HG02610 (cell line): Measurements from ENCODE around the gene ETS1.

Source experiments
- ATAC-seq: cut with Tn5 transposase; IDR thresholded peaks from one replicate; pipeline ENCODE4 v1.9.1; 2021; ENCODE audit warnings: mild to moderate bottlenecking, moderate library complexity; ENCODE audit not compliant: unreplicated experiment

The ETS1 gene

DNA sequence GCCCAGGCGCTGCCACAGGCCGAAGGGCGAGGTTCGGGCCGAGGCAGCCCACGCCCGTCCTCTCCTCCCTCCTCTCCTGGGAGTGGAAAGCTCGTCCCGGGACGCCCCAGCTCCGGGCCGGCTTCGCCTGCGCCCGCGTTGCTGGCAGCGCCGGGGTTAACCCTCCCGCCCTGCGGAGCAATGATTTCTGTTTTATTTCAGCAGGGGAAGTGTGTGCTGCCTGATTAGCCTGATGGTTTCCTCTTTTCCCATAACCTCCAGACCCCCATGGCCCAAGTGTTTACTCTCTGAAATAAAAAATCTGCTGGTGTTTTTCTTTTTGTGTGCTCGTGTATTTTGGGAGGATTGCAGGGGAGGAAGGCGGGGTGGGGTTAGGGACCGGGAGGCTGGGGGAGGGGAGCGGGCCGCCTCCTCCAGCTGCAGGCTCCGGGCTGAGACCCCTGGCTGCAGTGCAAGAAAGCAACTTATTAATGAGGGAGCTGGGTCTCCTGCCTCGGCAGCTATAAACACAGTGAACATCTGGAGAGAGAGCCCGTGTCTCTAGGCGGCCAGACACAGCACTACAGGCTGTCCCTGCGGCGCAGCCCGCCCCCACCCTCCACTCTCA lies 38.6 kb downstream of the ETS1 start:
- no peak for ATAC-seq

DNA sequence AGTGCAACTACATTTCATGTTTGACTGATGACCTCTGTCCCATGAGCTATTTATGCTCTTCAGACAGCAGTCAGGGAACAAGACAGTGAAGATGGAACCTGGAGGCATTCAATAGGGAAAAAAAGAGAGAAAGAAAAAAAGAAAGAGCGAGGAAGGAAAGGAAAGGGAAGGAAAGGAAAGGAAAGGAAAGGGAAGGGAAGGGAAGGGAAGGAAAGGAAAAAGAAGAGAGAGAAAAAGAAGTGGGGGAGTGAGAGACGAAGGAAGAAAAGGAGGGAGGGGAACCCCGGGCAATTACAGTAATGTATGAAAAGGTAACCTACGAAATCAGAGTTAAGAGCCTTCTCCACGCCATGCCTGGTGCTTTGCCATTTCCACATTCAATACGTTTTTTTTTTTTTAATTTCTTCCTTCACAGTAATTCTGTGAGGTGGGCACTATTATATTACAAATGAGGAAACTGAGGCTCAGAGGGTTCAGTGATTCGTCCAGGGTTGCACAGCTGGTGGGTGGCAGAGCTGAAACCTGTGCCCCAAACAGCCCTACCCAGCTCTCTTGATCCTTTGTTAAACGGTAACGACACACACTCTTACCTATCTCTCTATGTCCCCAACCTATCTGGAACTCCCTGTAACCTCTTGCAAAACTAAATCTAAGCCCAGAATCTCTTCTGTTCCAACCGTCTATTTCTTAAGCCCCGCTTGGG lies 39.3 kb downstream of the ETS1 start:
- no peak for ATAC-seq

DNA sequence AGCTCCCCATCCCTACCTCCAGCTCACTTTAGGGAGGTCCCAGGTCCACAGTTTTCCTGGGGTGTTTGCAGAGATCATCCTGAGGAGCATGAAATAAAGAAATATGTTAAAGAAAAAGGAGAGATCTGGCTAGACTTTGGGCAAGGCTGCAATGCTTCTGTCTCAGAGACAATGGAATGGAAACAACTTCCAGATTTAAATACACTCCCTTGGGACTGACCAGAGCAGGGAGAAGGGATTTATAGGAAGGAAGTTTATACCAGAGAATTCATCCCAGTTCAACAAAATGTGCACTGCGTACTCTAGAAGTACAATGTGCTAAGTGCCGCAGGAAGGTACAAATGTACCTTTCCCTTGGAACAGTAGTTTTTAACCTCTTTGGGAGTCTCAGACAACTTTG lies 40.4 kb downstream of the ETS1 start:
- ATAC-seq = no peak

DNA sequence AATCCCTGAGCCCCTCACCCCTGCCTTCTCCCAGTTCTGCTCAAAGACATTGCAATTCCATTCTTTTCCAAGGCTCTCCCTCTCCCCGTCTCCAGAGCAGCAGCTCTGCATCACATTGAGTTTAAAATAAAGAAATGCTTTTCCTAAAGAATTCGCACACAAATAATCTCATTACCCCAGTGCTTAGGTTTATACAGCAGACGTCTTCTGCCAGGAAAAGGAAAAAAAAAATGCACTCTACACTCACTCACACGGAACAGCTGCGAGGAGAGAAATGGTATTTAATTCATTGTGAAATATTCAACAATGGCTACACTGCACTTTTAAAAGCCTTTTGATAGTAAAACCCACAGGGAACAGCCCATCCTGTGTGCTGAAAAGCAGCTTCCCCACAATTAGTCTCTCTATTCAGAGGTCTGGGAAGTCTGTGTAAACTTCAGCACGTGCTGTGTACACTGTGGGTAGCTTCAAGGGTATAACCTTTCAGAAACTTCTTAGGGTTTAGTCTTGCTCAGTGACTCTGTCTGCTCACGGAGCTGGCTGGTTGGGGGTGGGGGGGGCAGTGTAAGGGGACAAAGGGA lies 42.8 kb downstream of the ETS1 start:
- no peak for ATAC-seq

DNA sequence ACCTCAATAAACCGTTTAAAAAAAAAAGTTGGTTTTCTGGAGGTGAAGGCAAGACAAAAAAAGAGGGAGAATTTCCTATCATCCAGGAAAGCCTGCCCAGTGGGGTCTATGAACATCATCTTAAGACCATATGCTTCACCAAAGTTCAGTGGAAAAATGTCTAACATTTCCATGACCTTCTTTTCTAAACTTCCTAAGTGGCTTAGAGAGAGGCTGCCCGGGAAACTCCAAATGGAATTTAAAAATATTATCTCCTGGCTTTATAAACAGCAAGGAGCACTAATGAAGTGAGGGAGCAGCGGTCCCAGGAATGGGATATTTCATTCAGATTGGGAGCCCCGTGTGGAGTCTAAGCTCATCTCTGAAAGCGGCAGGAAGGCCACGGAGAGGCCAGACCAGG lies 46.9 kb downstream of the ETS1 start:
- ATAC-seq = no peak

DNA sequence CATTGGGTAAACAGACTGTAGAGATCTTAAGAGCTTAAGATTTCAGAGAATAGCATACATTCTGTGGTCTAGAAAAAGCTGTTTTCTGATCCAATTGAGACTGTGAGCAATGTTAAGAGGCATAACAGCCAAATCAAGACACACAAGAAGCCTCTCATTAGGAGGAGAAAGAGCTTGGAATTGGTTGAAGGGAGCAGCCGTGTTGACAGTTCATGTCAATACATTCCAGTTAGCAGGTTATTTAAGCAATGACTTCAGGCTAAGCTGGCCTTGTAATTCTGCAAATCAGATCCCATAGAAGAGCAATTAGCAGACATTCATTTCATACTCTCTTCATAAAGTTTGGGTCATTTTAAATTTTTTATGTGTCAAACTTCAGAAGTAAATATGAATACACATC lies 50.9 kb downstream of the ETS1 start:
- ATAC-seq = no peak

DNA sequence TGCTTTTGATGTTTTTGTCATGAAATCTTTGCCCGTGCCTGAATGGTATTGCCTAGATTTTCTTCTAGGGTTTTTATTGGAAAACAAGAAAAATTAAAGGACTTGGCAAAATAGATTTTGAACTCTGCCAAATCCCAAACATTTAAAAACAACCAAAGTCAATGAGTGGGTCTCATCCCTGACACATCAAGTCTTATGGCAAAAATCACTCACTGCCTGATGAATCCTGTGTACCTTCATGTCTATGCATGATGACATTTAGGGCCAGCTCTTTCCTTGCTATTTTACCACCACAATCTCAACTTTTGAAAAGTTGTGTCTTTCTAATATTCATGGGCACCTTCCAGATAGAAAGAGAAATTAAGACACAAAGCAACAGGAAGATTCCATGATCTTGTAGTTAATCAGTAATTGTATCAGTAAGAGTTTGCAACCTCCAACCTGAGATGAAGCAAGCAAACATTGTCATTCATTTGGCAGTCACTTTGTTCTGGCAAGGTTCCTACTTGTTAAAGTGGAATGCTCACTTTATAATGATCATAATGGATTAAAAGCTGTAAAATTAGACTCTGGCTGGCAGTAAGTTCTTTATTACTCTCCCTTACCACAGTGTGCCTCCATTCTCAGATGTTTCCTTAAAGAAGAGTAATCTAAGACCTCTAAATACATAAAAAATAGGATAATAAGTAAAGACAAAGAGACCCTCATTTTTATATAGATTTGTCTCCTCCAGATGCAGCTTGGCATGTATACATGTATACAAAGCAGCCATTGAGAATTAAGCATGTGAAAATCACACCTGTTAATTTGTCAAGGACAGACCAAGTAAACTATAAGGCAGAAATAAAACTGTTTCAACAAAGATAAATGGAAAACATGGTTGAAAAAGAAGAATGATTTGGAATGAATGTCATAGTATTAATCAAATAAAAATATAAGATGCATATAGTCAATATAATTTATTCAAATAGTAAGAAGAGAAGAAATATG lies 51.6 kb downstream of the ETS1 start:
- no peak for ATAC-seq

DNA sequence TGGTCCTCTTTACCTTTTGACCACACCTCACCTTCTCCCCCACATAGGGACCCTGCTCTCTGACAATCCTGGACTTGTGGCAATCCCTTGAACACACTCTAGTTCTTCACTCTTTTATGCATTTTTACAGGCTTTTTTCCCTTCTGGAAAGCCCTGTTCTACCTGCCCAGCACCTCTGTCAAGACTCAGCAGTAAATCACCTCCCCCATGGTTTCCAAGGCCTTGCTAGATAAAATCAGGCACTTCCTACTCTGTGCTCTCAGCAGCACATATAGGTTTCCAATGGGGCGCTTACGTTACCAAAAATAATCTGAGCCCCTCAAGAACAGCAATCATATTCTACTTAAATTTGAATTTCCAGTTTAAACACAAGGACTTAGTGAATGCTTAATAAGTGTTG lies 53.9 kb downstream of the ETS1 start:
- no peak for ATAC-seq

DNA sequence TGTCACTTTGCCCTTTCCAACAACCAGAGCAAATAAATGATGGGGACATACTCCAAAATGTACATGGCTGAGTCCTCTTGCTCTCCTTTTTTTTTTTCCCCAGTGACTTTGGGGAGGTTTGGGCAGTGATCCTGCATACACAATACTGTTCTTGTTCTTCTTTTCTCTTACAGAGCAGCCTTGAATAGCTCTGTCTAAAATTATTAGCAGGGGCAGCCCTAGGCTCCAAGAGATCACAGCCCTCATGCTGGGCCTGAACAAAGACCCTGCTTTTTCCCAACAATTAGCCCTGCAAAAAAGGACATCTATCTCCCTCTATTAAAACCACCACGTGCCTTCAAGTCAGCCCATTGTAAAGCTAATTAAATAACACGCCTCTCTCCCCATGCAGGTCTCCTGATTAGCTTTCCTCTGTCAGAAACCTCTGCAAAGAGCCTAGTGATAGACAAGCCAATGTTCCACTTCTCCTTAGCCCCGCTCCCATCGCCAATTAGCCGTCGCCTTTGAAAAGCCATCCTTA lies 54.7 kb downstream of the ETS1 start:
- no peak for ATAC-seq

DNA sequence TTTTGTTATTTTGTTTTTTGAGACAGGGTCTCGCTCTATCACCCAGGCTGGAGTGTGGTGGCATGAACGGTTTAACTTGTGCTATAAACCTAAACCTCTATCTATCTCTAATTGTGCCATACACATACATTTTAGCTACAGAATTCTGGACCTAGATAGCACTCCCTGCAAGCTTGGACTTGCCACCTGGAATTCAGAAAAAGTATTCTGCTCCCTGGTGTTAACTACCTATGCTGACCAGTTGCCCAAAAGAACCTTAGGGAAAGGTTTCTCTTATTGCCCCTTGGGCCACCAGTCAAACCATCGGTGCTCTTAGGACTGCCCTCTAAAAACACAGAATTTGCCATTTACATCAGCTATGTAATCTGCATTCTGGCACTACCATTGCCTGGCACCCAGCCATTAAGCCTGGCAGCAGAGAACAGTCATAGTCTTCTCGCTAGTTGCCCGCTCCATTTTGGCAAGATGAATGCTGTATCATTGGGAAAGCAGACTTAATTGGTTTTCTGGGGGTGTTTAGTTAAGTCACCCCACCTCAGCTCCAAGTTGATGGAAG lies 55.3 kb downstream of the ETS1 start:
- ATAC-seq = no peak

DNA sequence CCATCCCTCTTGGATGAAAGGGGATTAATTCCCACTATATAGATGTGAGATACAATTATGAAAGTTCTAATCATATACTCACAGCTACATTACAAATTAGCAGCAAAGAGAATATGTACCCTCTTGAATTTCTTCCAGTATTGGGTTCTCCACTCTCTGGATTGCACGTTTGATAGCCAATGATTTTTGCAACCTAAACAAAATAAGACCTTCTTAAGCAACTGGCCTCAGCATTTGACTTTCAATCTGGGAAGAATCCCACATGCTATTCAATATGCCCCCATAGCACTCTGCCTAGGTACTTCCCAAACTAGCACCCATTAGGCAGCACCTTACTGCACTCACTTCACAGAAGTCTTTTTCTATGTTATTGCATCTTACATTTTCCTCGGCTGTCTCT lies 55.8 kb downstream of the ETS1 start:
- ATAC-seq = no peak

DNA sequence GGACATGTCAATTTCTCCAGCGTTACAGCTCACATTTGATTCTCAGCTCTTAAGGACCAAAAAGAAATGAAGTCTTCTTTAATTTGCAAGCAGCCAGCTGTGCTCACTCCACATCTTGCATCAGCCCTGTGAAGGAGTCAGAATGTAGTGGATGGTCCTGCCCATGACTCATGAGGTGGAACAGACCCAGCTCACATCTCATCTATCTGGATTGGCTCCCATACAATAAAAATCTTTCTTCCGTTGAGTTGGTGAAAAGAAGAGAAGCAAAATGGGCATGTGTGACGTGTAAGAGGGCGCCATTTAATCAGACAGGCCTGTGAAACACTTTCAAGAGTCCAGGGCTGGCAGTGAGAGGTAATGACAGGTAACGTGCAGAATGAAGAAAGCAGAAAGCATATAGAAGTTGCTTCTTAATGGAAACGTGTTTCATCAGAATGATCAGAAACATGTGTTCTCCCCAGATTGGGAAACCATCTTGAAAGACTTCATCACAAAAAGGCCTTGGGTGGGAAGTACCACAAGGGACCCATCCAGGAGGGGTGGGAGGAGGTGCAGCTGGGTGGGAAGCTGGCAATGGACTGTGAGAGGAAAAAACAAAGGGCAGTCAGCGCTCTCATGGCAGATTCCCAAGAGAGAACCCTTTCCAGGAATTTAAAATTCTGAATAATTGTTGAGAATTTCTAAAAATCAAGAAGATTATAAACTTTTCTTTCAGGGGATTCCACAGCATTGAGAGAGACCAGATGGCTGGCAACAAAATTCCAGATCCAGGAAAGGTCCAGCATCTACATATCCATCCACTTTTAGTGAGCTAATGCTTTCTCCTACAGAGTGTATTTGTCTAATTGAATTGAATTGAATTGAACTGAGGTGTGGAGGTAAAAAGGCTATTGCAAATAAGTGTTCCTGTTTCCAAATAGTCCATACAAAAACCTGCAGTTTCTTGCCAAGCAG lies 57.0 kb downstream of the ETS1 start:
- no peak for ATAC-seq

DNA sequence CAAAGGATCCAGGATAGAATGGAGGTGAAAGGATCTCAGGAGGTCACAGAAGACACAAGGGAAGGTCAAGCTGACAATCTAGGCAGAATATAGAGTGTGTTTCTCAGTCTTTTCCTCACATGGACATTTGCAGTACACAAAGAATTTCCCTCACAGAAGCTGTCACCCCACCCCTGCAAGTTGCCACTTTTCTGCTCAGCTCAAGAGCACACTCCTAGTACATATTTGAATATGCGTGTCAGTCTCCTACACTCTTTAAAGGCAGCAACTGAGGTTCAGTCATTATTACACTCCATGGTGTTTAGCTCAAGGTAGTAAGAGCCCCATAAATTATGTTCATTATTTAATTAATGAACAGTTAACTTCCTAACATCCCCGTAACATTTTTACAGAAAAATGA lies 59.1 kb downstream of the ETS1 start:
- no peak for ATAC-seq

DNA sequence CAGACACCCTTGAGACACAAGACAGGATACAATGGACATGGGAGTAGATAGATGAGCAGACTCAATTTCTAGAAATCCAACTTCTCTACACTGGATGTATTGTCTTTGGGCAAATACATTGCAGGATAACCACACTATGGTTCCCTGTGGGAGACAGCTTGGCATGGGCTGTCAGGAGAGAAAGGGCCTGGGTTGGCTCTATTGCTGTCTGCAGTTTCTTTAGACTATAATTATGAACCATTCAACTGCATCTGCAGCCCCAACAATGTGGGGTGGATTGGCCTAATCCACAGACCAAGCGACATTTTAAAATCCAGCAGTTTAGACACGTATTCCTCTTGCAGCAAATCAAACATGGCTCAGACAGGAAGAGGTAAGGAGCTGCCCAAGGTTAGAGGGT lies 60.3 kb downstream of the ETS1 start:
- ATAC-seq = no peak

DNA sequence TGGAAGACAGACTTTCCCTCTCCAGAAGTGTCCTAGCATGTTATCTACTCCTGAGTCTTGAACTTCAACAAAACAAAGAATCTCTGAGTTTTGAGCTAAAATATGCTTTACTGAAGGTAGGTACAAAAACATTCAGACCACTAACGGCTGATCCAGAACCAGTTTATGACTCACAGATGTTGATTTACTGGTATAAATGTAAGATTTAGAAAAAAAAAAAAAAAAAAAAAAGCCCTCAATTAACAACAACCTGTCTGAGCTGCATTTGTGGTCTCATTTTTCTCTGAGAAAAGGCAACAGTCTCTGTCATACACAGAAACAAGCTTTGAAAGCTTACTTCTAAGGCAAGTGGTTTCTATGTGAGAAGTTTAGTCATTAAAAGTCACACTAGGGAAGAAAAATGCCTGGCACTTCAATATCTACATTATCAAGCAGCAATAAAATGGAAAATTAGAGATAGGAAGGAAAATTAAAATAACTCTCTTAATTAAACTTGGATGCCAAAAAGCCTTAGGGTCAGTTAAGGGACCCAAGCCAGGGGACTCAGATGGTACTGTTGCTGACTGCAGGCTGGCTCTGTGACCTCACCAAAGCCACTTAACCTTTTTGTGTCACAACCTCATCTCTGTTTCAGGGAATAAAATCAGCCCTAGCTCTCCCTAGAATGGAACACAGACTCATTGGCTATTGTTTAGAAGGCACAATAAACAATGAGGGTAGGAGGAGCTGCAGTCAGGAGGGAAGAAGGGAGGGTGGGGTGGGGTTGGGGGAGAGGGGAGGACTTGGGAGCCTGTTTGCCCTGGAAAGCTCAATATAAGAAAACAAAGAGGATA lies 61.7 kb downstream of the ETS1 start:
- ATAC-seq = no peak

DNA sequence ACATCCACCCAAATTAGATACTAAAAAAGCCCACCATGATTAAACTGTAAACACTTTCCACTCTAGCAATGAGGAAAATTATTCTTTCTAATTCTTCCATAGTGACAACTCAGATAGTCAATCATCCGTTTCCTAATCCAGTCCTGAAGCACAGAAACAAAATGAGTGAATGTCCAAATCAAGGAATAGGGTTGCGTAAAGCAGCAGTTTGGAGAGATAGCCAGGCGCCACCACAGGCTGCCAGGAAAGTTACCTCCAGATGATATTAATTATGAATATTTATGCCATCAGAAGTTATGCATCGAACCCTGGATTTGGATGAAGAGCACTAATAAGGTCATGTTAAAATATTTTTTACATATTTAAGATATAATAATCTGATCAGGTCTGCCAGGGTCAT lies 63.2 kb downstream of the ETS1 start:
- no peak for ATAC-seq

DNA sequence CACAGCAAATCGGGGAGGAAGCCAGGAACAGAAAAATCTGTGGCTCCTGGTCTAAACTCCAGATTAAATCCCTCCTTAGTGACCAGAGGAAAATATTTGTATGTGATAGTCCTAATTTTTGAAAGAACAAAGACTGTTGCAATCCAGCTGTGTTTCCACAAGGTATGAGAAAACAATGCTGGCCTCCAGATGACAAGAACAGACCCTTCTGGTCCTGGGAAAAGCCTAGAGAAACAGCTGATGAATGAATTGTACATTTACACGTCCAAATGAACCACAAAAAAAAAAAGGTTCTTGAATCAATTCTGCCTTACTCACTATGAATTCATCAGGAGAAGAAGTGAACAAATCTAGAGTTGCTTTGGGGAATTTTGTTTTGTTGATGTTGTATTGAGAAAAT lies 63.7 kb downstream of the ETS1 start:
- ATAC-seq = no peak

DNA sequence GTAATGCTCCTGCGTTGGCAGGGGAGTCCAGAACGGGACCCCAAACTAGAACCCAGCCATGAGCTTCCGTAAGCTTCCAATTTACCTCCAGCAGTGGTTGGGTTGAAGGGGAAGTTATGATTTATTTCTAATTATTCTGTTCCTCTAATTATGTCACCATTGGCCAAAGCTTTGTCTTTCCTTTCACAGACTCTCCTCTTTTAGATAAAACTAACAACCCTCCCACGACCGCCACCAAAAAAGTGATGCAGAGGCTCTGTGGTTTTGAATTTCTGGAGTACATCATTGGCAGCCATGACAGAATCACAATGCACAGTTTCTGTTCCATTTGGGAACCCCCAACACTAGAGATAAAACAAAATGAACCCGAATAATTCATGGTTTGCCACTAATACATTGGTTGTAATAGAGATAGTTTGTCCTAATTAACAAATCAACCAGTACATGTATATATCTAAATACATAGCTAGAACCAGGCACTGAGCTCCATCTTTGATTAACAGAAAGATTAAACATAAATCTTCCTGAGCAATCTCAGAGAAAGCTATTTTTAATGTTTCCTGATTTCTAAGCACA lies 64.3 kb downstream of the ETS1 start:
- no peak for ATAC-seq
